ENCODE results near the gene NAAA. TPM values are rescaled to one million over a fixed set of nuclear protein-coding genes. Genes with fewer than 3 reads are reported as not detected.
"Not testable (repeated sequence)": the region's sequence is repeated elsewhere in the genome, so short reads cannot be mapped to it uniquely, and the experiment has no call there.

The NAAA gene
- total RNA-seq, 2 experiments from 2014 or later: 31.7 to 32.2 TPM

- H3K36me3 Mint-ChIP-seq: peaks cover 44% of the 10 kb centered on the region
- no peak overlapping the region for H3K4me3 Mint-ChIP-seq
- POLR2A ChIA-PET: interaction anchor here (1.2 kb wide), 1 partner anchor 24 kb away, joined by 4 read pairs; no protein-coding TSS in a partner anchor
- intact Hi-C loops (cut with micrococcal nuclease): loop anchor here (1.0 kb wide), 2 partner anchors 24 to 151 kb away; no protein-coding TSS in a partner anchor
- peak; percentile 37 for DNase-seq
- no peak overlapping the region for H3K27ac Mint-ChIP-seq
- peaks cover under 1% of the 10 kb centered on the region for H3K9me3 Mint-ChIP-seq
- no peaks in the 10 kb centered on the region for H3K27me3 Mint-ChIP-seq
- CTCF ChIA-PET: interaction anchor here (0.6 to 4.5 kb wide), 10 partner anchors 9 to 299 kb away, joined by 3 to 33 read pairs (median 4); partner anchors contain the start of gene NAAA
- H3K4me1 Mint-ChIP-seq (ENCODE audit: low read depth): no peaks in the 10 kb centered on the region
Observed at GRCh38 chr4:75916091-75916661, 24.6 kb downstream of the NAAA start.

- Mint-ChIP-seq H3K9me3 (peaks cover 7% of the 10 kb centered on the region), H3K36me3 (peaks cover 43% of the 10 kb centered on the region), H3K4me1 (ENCODE audit: low read depth) (no peaks in the 10 kb centered on the region), H3K27me3 (no peaks in the 10 kb centered on the region), H3K4me3 (no peak overlapping the region), H3K27ac (no peak overlapping the region)
- ChIA-PET CTCF (interaction anchor here (3.8 kb wide), 1 partner anchor 16 kb away, joined by 33 read pairs; no protein-coding TSS in a partner anchor), POLR2A (interaction anchor here (0.6 kb wide), 1 partner anchor 338 kb away, joined by 4 read pairs; no protein-coding TSS in a partner anchor)
- no peak for DNase-seq
- intact Hi-C loops (cut with micrococcal nuclease): no loop called here
Observed at GRCh38 chr4:75912968-75913367, 27.8 kb downstream of the NAAA start.

GRCh38 chr4:75910831-75911230 lies 30.0 kb downstream of the NAAA start:
- POLR2A ChIA-PET; H3K4me3 Mint-ChIP-seq; DNase-seq; H3K9me3 Mint-ChIP-seq; H3K27me3 Mint-ChIP-seq; intact Hi-C loops (cut with micrococcal nuclease); H3K4me1 Mint-ChIP-seq (ENCODE audit: low read depth); H3K27ac Mint-ChIP-seq: not testable (repeated sequence)
- CTCF ChIA-PET: interaction anchor here (2.0 to 5.3 kb wide), 2 partner anchors 14 to 18 kb away, joined by 5 to 22 read pairs; no protein-coding TSS in a partner anchor
- peaks cover 37% of the 10 kb centered on the region for H3K36me3 Mint-ChIP-seq

GRCh38 chr4:75909405-75909804 lies 31.4 kb downstream of the NAAA start:
- peaks cover 7% of the 10 kb centered on the region for H3K9me3 Mint-ChIP-seq
- no peaks in the 10 kb centered on the region for H3K4me1 Mint-ChIP-seq (ENCODE audit: low read depth)
- no peak overlapping the region for H3K4me3 Mint-ChIP-seq
- no peak for DNase-seq
- ChIA-PET POLR2A (interaction anchor here (0.6 to 0.7 kb wide), 2 partner anchors 23 to 191 kb away, joined by 3 read pairs; no protein-coding TSS in a partner anchor), CTCF (interaction anchor here (2.0 to 5.3 kb wide), 2 partner anchors 13 to 16 kb away, joined by 5 to 22 read pairs; no protein-coding TSS in a partner anchor)
- H3K27me3 Mint-ChIP-seq: no peaks in the 10 kb centered on the region
- intact Hi-C loops (cut with micrococcal nuclease): no loop called here
- peaks cover 30% of the 10 kb centered on the region for H3K36me3 Mint-ChIP-seq
- H3K27ac Mint-ChIP-seq: no peak overlapping the region

GRCh38 chr4:75908555-75908954 lies 32.3 kb downstream of the NAAA start:
- Mint-ChIP-seq H3K9me3 (peaks cover 7% of the 10 kb centered on the region), H3K36me3 (peaks cover 25% of the 10 kb centered on the region), H3K27ac (no peak overlapping the region), H3K27me3 (no peaks in the 10 kb centered on the region), H3K4me3 (no peak overlapping the region), H3K4me1 (ENCODE audit: low read depth) (no peaks in the 10 kb centered on the region)
- ChIA-PET CTCF (interaction anchor here (5.3 kb wide), 1 partner anchor 12 kb away, joined by 22 read pairs; no protein-coding TSS in a partner anchor), POLR2A (no interaction called here)
- no peak for DNase-seq
- intact Hi-C loops (cut with micrococcal nuclease): no loop called here

- Mint-ChIP-seq H3K27ac (no peak overlapping the region), H3K27me3 (no peaks in the 10 kb centered on the region)
- CTCF ChIA-PET: interaction anchor here (5.3 kb wide), 1 partner anchor 11 kb away, joined by 22 read pairs; no protein-coding TSS in a partner anchor
Observed at GRCh38 chr4:75907966-75908365, 32.8 kb downstream of the NAAA start.

GRCh38 chr4:75904076-75904475 lies 36.7 kb downstream of the NAAA start:
- no peak overlapping the region for H3K27ac Mint-ChIP-seq
- intact Hi-C loops (cut with micrococcal nuclease): no loop called here
- H3K36me3 Mint-ChIP-seq: no peaks in the 10 kb centered on the region
- ChIA-PET CTCF (interaction anchor here (2.0 to 2.8 kb wide), 2 partner anchors 9 to 12 kb away, joined by 8 to 13 read pairs; no protein-coding TSS in a partner anchor), POLR2A (no interaction called here)
- H3K4me3 Mint-ChIP-seq: no peak overlapping the region
- DNase-seq: no peak
- no peaks in the 10 kb centered on the region for H3K9me3 Mint-ChIP-seq
- no peaks in the 10 kb centered on the region for H3K4me1 Mint-ChIP-seq (ENCODE audit: low read depth)
- H3K27me3 Mint-ChIP-seq: no peaks in the 10 kb centered on the region

More at GRCh38 chr4:75907966-75908365, 32.8 kb downstream of the NAAA start:
- Mint-ChIP-seq H3K4me1 (ENCODE audit: low read depth) (no peaks in the 10 kb centered on the region), H3K4me3 (no peak overlapping the region), H3K9me3 (peaks cover 7% of the 10 kb centered on the region), H3K36me3 (peaks cover 21% of the 10 kb centered on the region)
- POLR2A ChIA-PET: no interaction called here
- intact Hi-C loops (cut with micrococcal nuclease): no loop called here
- no peak for DNase-seq

- no peaks in the 10 kb centered on the region for H3K9me3 Mint-ChIP-seq
- H3K36me3 Mint-ChIP-seq: no peaks in the 10 kb centered on the region
- H3K27me3 Mint-ChIP-seq: no peaks in the 10 kb centered on the region
- intact Hi-C loops (cut with micrococcal nuclease): no loop called here
- POLR2A ChIA-PET: no interaction called here
- no peaks in the 10 kb centered on the region for H3K4me1 Mint-ChIP-seq (ENCODE audit: low read depth)
- CTCF ChIA-PET: interaction anchor here (1.7 kb wide), 1 partner anchor 14 kb away, joined by 4 read pairs; no protein-coding TSS in a partner anchor
- no peak for DNase-seq
- no peak within 1 kb of the TSS for H3K27ac Mint-ChIP-seq
- H3K4me3 Mint-ChIP-seq: no peak within 1 kb of the TSS
Observed at GRCh38 chr4:75902352-75902751, 38.5 kb downstream of the NAAA start, which contains the start of gene PPEF2. Gene PPEF2 (minus strand): TSS chr4:75902452. CDS start chr4:75896325, 6,127 bp downstream.

- Mint-ChIP-seq H3K27me3 (no peaks in the 10 kb centered on the region), H3K36me3 (no peaks in the 10 kb centered on the region), H3K4me3 (no peak overlapping the region), H3K4me1 (ENCODE audit: low read depth) (no peaks in the 10 kb centered on the region), H3K9me3 (no peaks in the 10 kb centered on the region), H3K27ac (no peak overlapping the region)
- no peak for DNase-seq
- ChIA-PET CTCF (interaction anchor here (0.8 to 4.1 kb wide), 3 partner anchors 16 to 51 kb away, joined by 3 to 33 read pairs (median 3); no protein-coding TSS in a partner anchor), POLR2A (no interaction called here)
- intact Hi-C loops (cut with micrococcal nuclease): loop anchor here (5.0 kb wide), 1 partner anchor 189 kb away; no protein-coding TSS in a partner anchor
Observed at GRCh38 chr4:75898536-75898935, 42.3 kb downstream of the NAAA start.

- intact Hi-C loops (cut with micrococcal nuclease): loop anchor here (1.0 to 5.0 kb wide), 2 partner anchors 171 to 191 kb away; no protein-coding TSS in a partner anchor
- Mint-ChIP-seq H3K4me3 (no peak overlapping the region), H3K27ac (no peak overlapping the region), H3K27me3 (no peaks in the 10 kb centered on the region), H3K4me1 (ENCODE audit: low read depth) (no peaks in the 10 kb centered on the region), H3K9me3 (no peaks in the 10 kb centered on the region), H3K36me3 (no peaks in the 10 kb centered on the region)
- ChIA-PET POLR2A (interaction anchor here (0.7 to 1.2 kb wide), 4 partner anchors 33 to 218 kb away, joined by 3 read pairs; partner anchors contain the start of gene NAAA), CTCF (interaction anchor here (0.6 to 4.1 kb wide), 31 partner anchors 9 to 425 kb away, joined by 3 to 33 read pairs (median 5); partner anchors contain the start of gene NAAA)
- peak; percentile 14 for DNase-seq
Observed at GRCh38 chr4:75895744-75896314, 45.0 kb downstream of the NAAA start.

- H3K27me3 Mint-ChIP-seq: no peaks in the 10 kb centered on the region
- ChIA-PET CTCF (interaction anchor here (1.1 to 1.4 kb wide), 3 partner anchors 17 to 195 kb away, joined by 3 to 5 read pairs (median 3); no protein-coding TSS in a partner anchor), POLR2A (no interaction called here)
- no peak for DNase-seq
- intact Hi-C loops (cut with micrococcal nuclease): no loop called here
- no peaks in the 10 kb centered on the region for H3K4me1 Mint-ChIP-seq (ENCODE audit: low read depth)
- H3K36me3 Mint-ChIP-seq: no peaks in the 10 kb centered on the region
- H3K27ac Mint-ChIP-seq: no peak overlapping the region
- H3K9me3 Mint-ChIP-seq: no peaks in the 10 kb centered on the region
- H3K4me3 Mint-ChIP-seq: no peak overlapping the region
Observed at GRCh38 chr4:75892508-75892907, 48.3 kb downstream of the NAAA start.

- Mint-ChIP-seq H3K27ac (no peak overlapping the region), H3K9me3 (no peaks in the 10 kb centered on the region), H3K4me1 (ENCODE audit: low read depth) (no peaks in the 10 kb centered on the region), H3K4me3 (no peak overlapping the region), H3K36me3 (no peaks in the 10 kb centered on the region), H3K27me3 (no peaks in the 10 kb centered on the region)
- no peak for DNase-seq
- intact Hi-C loops (cut with micrococcal nuclease): no loop called here
- ChIA-PET POLR2A (no interaction called here), CTCF (no interaction called here)
Observed at GRCh38 chr4:75891611-75892010, 49.2 kb downstream of the NAAA start.

All from activated CD4-positive, alpha-beta memory T cell treated with anti-CD3 and anti-CD28 coated beads for 36 hours (primary cell).